ENCODE data around the gene TOMM34. TPM values are rescaled to one million over a fixed set of nuclear protein-coding genes. Genes with fewer than 3 reads are reported as not detected.
A peak's percentile ranks its signal among the peaks of the same experiment; 100 is the strongest.

The TOMM34 gene
- total and polyA plus RNA-seq, 10 donors: 11.6 to 19.4 (median 15.9) TPM

DNA sequence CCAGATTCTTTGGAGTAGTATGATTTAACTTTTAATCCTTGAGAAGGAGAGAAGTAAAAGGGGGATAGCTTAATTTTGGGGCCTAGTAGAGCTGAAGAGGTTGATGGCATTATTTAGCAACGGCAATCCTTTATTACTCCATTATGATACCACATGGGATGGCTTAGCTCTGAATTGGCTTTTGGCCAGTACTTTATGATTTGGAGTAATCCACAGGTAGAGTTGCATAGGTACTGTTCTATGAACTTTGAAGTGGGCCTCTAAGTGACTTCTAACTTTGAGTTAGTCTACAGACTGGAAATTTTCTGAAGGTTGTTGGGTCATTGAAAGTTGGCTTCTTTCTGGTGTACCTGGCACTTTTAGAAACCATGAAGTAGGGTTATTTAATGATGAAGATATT lies 63.1 kb downstream of the TOMM34 start:
- Histone ChIP-seq H3K4me3 (peak overlapping the region in 1 of 8 donors; percentile 9), H3K4me1 (peaks cover 61 to 100% (median 90%) of the 10 kb centered on the region in 6 donors), H3K36me3 (peaks cover 0 to 45% (median 15%) of the 10 kb centered on the region in 6 donors), H3K27ac (peak overlapping the region in 6 of 8 donors; percentile 7 to 72 (median 56)), H3K9me3 (no peaks in the 10 kb centered on the region), H3K27me3 (replicated peaks in 1 of 7) (no peaks in the 10 kb centered on the region)
- TF ChIP-seq POLR2A (IDR thresholded peaks at IDR 0.05) (no peak), CTCF (IDR thresholded peaks at IDR 0.05 in 8 of 11, conservative IDR thresholded peaks at IDR 0.05 in 3 of 11) (no peak), POLR2AphosphoS5 (IDR thresholded peaks at IDR 0.05) (no peak)
- intact Hi-C loops (cut with DNase I; ENCODE audit: low total_unique reads): loop anchor here (10.0 kb wide), 1 partner anchor 58 kb away; no protein-coding TSS in a partner anchor
- WGBS, 5 donors: 48 to 86% (median 55%) methylated on average over 1 of the region's 1 CpG
- no peak for DNase-seq

DNA sequence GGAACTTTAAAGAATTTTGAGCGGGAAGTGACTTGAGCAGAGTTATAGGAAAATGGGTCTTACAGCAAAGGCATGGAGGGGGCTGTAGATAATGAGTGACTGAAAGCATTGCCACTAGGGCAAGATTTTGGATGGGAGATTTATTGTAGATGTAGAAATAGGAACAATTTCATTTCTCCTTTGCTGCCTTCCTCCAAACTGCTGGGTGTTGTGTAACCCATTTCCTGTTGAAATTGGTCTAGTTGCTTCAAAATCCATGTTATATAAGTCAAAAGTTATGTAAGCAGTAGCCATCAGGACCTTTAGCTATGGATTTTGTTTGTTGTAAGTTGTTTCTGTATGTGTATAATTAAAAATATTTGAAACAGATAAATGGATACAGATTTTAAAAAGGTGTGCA lies 63.6 kb downstream of the TOMM34 start:
- intact Hi-C loops (cut with DNase I; ENCODE audit: low total_unique reads): loop anchor here (10.0 kb wide), 1 partner anchor 58 kb away; no protein-coding TSS in a partner anchor
- Histone ChIP-seq H3K9me3 (no peaks in the 10 kb centered on the region), H3K36me3 (peaks cover 0 to 44% (median 9%) of the 10 kb centered on the region in 6 donors), H3K27me3 (replicated peaks in 1 of 7) (no peaks in the 10 kb centered on the region), H3K4me3 (peak overlapping the region in 1 of 8 donors; percentile 9), H3K4me1 (peaks cover 63 to 100% (median 92%) of the 10 kb centered on the region in 6 donors), H3K27ac (peak overlapping the region in 7 of 8 donors; percentile 7 to 72 (median 55))
- TF ChIP-seq POLR2A (IDR thresholded peaks at IDR 0.05) (no peak), POLR2AphosphoS5 (IDR thresholded peaks at IDR 0.05) (no peak), CTCF (IDR thresholded peaks at IDR 0.05 in 8 of 11, conservative IDR thresholded peaks at IDR 0.05 in 3 of 11) (no peak)
- no peak for DNase-seq
- 53 to 66% (median 58%) methylated on average over 1 of the region's 1 CpG for WGBS, 5 donors

DNA sequence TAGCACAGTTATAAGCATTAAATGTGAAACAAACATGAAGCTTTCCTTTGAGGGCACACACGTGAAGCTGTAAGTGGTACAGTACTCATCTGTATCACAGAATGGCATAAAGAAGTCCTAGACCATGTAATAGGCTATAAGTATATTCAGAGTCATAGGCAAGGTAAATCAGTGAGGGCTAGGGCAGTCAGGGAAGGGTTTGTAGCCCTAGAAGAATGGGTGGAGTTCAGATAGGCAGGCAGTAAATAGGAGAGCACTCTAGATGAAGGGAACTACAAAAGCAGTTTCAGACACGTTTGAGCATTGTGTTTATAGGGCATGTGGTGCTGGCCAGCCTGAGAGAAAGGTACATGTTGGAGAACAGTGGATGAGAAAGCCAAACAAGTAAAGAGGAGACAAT lies 65.2 kb downstream of the TOMM34 start:
- Histone ChIP-seq H3K27ac (peak overlapping the region in 3 of 8 donors; percentile 33 to 72 (median 65)), H3K9me3 (no peaks in the 10 kb centered on the region), H3K4me1 (peaks cover 73 to 100% (median 95%) of the 10 kb centered on the region in 6 donors), H3K27me3 (replicated peaks in 1 of 7) (no peaks in the 10 kb centered on the region), H3K36me3 (peaks cover 0 to 44% (median 5%) of the 10 kb centered on the region in 6 donors), H3K4me3 (no peak overlapping the region)
- no peak for TF ChIP-seq CTCF (IDR thresholded peaks at IDR 0.05 in 8 of 11, conservative IDR thresholded peaks at IDR 0.05 in 3 of 11)
- 49 to 69% (median 64%) methylated on average over 2 of the region's 2 CpGs for WGBS, 5 donors
- no peak for DNase-seq
- intact Hi-C loops (cut with DNase I; ENCODE audit: low total_unique reads): loop anchor here (10.0 kb wide), 1 partner anchor 60 kb away; no protein-coding TSS in a partner anchor

Small RNA genes lying within 50 kb of the gene (small RNA-seq; reads per million reads assigned to genes)
- 0 reads per million in 4 donors for gene RF00019

Other genes starting within 250 kb of the TOMM34 start
- gene CCN5, start 245.0 kb downstream of the TOMM34 start, total RNA-seq: 1 to 10 TPM in 4 of 7 donors, under 1 TPM in 2, not detected in 1; 0.51 to 7.4 (median 1.5) TPM
- gene CCN5, start 245.0 kb downstream of the TOMM34 start, polyA plus RNA-seq: 10 to 100 TPM in 1 of 3 donors, 1 to 10 TPM in 2; 1.3 to 10.6 (median 5.7) TPM
- gene KCNK15, start 214.5 kb downstream of the TOMM34 start, total RNA-seq: under 1 TPM in 5 of 7 donors, not detected in 2; 0.17 to 0.92 (median 0.47) TPM
- gene KCNK15, start 214.5 kb downstream of the TOMM34 start, polyA plus RNA-seq: under 1 TPM in 2 of 3 donors, not detected in 1; 0.06 to 0.08 TPM
- gene RIMS4, start 149.9 kb downstream of the TOMM34 start, total RNA-seq: not detected
- under 1 TPM in 2 of 3 donors, not detected in 1; under 0.01 to 0.02 TPM for gene RIMS4, start 149.9 kb downstream of the TOMM34 start, polyA plus RNA-seq
- gene YWHAB, start 74.7 kb downstream of the TOMM34 start, total RNA-seq: 100 to 1,000 TPM; 147 to 237 (median 210) TPM
- gene YWHAB, start 74.7 kb downstream of the TOMM34 start, polyA plus RNA-seq: 100 to 1,000 TPM in 1 of 3 donors, 10 to 100 TPM in 2; 85.8 to 107 (median 96.7) TPM
- 10 to 100 TPM; 27.0 to 51.6 (median 34.2) TPM for gene PABPC1L, start 50.3 kb downstream of the TOMM34 start, total RNA-seq
- 10 to 100 TPM; 31.9 to 61.4 (median 32.8) TPM for gene PABPC1L, start 50.3 kb downstream of the TOMM34 start, polyA plus RNA-seq
- 100 to 1,000 TPM; 115 to 241 (median 130) TPM for gene STK4, start 6.1 kb upstream of the TOMM34 start, total RNA-seq
- gene STK4, start 6.1 kb upstream of the TOMM34 start, polyA plus RNA-seq: 10 to 100 TPM; 19.0 to 26.5 (median 19.7) TPM
- gene KCNS1, start 140.7 kb upstream of the TOMM34 start, total RNA-seq: not detected
- under 1 TPM in 2 of 3 donors, not detected in 1; 0.05 to 0.06 TPM for gene KCNS1, start 140.7 kb upstream of the TOMM34 start, polyA plus RNA-seq
- not detected for gene WFDC5, start 154.8 kb upstream of the TOMM34 start, total RNA-seq
- not detected for gene WFDC5, start 154.8 kb upstream of the TOMM34 start, polyA plus RNA-seq
- gene WFDC12, start 164.1 kb upstream of the TOMM34 start, total RNA-seq: not detected
- not detected for gene WFDC12, start 164.1 kb upstream of the TOMM34 start, polyA plus RNA-seq
- 10 to 100 TPM in 2 of 7 donors, 1 to 10 TPM in 3, not detected in 2; 1.8 to 22.8 (median 3.5) TPM for gene PI3, start 214.5 kb upstream of the TOMM34 start, total RNA-seq
- gene PI3, start 214.5 kb upstream of the TOMM34 start, polyA plus RNA-seq: 1 to 10 TPM in 2 of 3 donors, not detected in 1; 1.7 TPM
- under 1 TPM in 1 of 7 donors, not detected in 6; 0.72 TPM for gene SEMG1, start 246.6 kb upstream of the TOMM34 start, total RNA-seq
- not detected for gene SEMG1, start 246.6 kb upstream of the TOMM34 start, polyA plus RNA-seq

All from spleen (tissue), 11 donors.